ENCODE measurements around the gene ERC1.

DNA sequence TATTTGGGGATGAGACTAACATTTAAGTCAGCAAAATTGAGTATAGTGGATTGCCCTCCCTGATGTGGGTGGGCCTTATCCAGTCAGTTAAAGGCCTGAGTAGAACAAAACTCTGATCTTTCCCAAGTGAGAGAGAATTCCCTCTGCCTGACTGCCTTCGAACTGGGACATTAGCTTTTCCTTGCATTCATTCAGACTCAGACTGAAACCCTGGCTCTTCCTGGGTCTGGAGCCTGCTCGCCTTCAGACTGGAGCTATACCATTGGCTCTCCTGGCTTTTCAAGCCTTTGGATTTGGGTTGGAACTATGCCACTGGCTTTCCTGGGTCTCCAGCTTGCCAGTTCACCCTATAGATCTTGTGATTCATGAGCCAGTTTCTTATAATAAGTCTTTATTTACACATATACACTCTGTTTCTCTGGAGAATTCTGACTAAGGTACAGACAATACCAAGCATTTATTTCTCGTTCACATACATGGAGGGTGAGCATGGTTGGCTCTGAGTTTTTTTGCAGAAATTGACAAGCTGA, 296.5 kb downstream of the ERC1 start:
- TF ChIP-seq, protein P1, sequence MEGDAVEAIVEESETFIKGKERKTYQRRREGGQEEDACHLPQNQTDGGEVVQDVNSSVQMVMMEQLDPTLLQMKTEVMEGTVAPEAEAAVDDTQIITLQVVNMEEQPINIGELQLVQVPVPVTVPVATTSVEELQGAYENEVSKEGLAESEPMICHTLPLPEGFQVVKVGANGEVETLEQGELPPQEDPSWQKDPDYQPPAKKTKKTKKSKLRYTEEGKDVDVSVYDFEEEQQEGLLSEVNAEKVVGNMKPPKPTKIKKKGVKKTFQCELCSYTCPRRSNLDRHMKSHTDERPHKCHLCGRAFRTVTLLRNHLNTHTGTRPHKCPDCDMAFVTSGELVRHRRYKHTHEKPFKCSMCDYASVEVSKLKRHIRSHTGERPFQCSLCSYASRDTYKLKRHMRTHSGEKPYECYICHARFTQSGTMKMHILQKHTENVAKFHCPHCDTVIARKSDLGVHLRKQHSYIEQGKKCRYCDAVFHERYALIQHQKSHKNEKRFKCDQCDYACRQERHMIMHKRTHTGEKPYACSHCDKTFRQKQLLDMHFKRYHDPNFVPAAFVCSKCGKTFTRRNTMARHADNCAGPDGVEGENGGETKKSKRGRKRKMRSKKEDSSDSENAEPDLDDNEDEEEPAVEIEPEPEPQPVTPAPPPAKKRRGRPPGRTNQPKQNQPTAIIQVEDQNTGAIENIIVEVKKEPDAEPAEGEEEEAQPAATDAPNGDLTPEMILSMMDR (IDR thresholded peaks at IDR 0.05) = no peak
- no peak for TF ChIP-seq POLR2A (IDR thresholded peaks at IDR 0.05)
- no peak for TF ChIP-seq POLR2AphosphoS5 (IDR thresholded peaks at IDR 0.05)
- no peak for TF ChIP-seq EP300 (IDR thresholded peaks at IDR 0.05)

Data from suprapubic skin (tissue), 4 donors.